ENCODE measurements around the gene GULP1. TPM values are rescaled to one million over a fixed set of nuclear protein-coding genes. Genes with fewer than 3 reads are reported as not detected.

The GULP1 gene
- total RNA-seq, 1 experiment from 2014 or later: 140 TPM

DNA sequence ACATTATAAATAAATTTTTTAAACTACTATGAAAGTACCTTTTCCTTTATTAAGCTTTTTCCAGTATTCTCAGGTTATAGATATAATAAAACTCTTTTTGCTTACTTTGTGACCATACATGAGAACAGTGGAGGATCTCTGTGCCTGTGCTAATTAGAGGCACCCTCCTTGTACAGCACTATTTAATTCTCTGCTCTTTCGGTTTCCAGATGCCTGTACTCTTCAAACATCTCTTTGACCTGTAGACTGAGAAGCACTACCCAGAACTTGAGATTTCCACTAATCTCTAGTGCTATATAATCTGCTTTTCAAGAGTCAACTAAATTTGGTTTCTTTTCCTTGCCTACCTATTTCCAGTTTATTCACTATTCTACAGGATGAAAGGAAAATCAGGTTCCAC, 131.1 kb downstream of the GULP1 start:
- Mint-ChIP-seq H3K27ac (no peak overlapping the region), H3K36me3 (ENCODE audit: insufficient read depth in 1 of 3, low read depth in 3 of 3) (peaks cover 15 to 28% (median 22%) of the 10 kb centered on the region in 3 experiments; a peak in 6 of 7 replicates), H3K27me3 (ENCODE audit: low read depth) (no peaks in the 10 kb centered on the region), H3K4me1 (peaks cover 33 to 39% of the 10 kb centered on the region in 2 experiments), H3K9me3 (peaks cover 7 to 10% of the 10 kb centered on the region in 2 experiments; a peak in 3 of 5 replicates), H3K4me3 (no peak overlapping the region)
- H3K9ac ChIP-seq (ENCODE audit: extremely low read depth, insufficient read length, low read length): no peak overlapping the region
- H2AFZ ChIP-seq (ENCODE audit: low read length): no peak overlapping the region
- WGBS (ENCODE audit: extremely low coverage, insufficient read length, low lambda C conversion rate): no CpG with 5 or more reads among the region's 1 CpG
- H3K27ac ChIP-seq (ENCODE audit: insufficient read length, low read depth, low read length): no peak overlapping the region
- H2BK20ac ChIP-seq (ENCODE audit: low read depth, low read length, poor library complexity, severe bottlenecking): no peak overlapping the region
- H3K4ac ChIP-seq (ENCODE audit: low read depth, low read length): no peak overlapping the region
- no peaks in the 10 kb centered on the region for H3K23me2 ChIP-seq (ENCODE audit: insufficient read length, low read depth, low read length, poor library complexity, severe bottlenecking)
- H4K20me1 ChIP-seq (ENCODE audit: control insufficient read depth, insufficient read depth, insufficient read length): no peaks in the 10 kb centered on the region
- H3K79me2 ChIP-seq (ENCODE audit: insufficient read depth, low read length): peaks cover 21% of the 10 kb centered on the region; the same call in 1 of the 2 replicates
- no peak for DNase-seq
- no peak overlapping the region for H2AK5ac ChIP-seq (ENCODE audit: insufficient read length, low read length)
- H3K18ac ChIP-seq (ENCODE audit: insufficient read length, low read depth, low read length): no peak overlapping the region
- H3K4me1 ChIP-seq (ENCODE audit: insufficient read depth, low read length): peaks cover 10% of the 10 kb centered on the region; the same call in 1 of the 2 replicates
- H3T11ph ChIP-seq (ENCODE audit: low read length): no peak overlapping the region
- no peak overlapping the region for H3K4me2 ChIP-seq (ENCODE audit: insufficient read depth, insufficient read length, low read length)
- H3K23ac ChIP-seq (ENCODE audit: insufficient read length, low read depth, low read length): no peak overlapping the region
- TF ChIP-seq, protein P1, sequence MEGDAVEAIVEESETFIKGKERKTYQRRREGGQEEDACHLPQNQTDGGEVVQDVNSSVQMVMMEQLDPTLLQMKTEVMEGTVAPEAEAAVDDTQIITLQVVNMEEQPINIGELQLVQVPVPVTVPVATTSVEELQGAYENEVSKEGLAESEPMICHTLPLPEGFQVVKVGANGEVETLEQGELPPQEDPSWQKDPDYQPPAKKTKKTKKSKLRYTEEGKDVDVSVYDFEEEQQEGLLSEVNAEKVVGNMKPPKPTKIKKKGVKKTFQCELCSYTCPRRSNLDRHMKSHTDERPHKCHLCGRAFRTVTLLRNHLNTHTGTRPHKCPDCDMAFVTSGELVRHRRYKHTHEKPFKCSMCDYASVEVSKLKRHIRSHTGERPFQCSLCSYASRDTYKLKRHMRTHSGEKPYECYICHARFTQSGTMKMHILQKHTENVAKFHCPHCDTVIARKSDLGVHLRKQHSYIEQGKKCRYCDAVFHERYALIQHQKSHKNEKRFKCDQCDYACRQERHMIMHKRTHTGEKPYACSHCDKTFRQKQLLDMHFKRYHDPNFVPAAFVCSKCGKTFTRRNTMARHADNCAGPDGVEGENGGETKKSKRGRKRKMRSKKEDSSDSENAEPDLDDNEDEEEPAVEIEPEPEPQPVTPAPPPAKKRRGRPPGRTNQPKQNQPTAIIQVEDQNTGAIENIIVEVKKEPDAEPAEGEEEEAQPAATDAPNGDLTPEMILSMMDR (conservative IDR thresholded peaks at IDR 0.05): no peak
- H3K9me3 ChIP-seq (ENCODE audit: control insufficient read depth, low read depth, low read length): no peaks in the 10 kb centered on the region
- no peak overlapping the region for H2BK12ac ChIP-seq (ENCODE audit: insufficient read length, low read depth, low read length)
- no peak overlapping the region for H3K56ac ChIP-seq (ENCODE audit: insufficient read length, low read depth, low read length)
- no peak overlapping the region for H2BK120ac ChIP-seq (ENCODE audit: low read depth, low read length, poor library complexity, severe bottlenecking)
- no peak overlapping the region for H4K5ac ChIP-seq (ENCODE audit: insufficient read length, low read depth, low read length)
- no peak overlapping the region for H4K91ac ChIP-seq (ENCODE audit: insufficient read length, low read depth, low read length)
- H3K14ac ChIP-seq (ENCODE audit: insufficient read depth, low read length): no peak overlapping the region
- no peaks in the 10 kb centered on the region for H3K27me3 ChIP-seq (ENCODE audit: insufficient read depth, low read length)
- peaks cover 6% of the 10 kb centered on the region for H3K79me1 ChIP-seq (ENCODE audit: insufficient read depth, low read depth, low read length, poor library complexity, severe bottlenecking)
- no peak overlapping the region for H4K8ac ChIP-seq (replicated peaks; ENCODE audit: insufficient read length, low read depth, low read length)
- no peak overlapping the region for H2BK5ac ChIP-seq (ENCODE audit: insufficient read length, low read length)
- H2BK15ac ChIP-seq (ENCODE audit: low read depth, low read length): no peak overlapping the region
